HEK293 (cell line): Measurements from ENCODE around the gene KLHL20.

Source experiments
- GLI2 ChIP-seq: fragments of 450-650 bp; formaldehyde crosslinking; IDR thresholded peaks from 2 replicates; pipeline ENCODE4; 2017; ENCODE audit warnings: missing biosample characterization, missing genetic modification characterization, low read depth, borderline replicate concordance
- IKZF3 ChIP-seq: fragments of 450-650 bp; IDR thresholded peaks from 2 replicates; pipeline ENCODE4 v1.5.0; 2018; ENCODE audit warnings: missing biosample characterization, mild to moderate bottlenecking, missing genetic modification characterization, moderate library complexity
- KLF1 ChIP-seq: fragments of 450-650 bp; formaldehyde crosslinking; IDR thresholded peaks from 2 replicates; pipeline ENCODE4 v1.5.1; 2016; ENCODE audit warnings: missing biosample characterization, missing genetic modification characterization
- KLF16 ChIP-seq: fragments of 450-650 bp; formaldehyde crosslinking; IDR thresholded peaks from 2 replicates; pipeline ENCODE4 v1.5.1; 2017; ENCODE audit warnings: missing biosample characterization, missing genetic modification characterization
- MEIS1 ChIP-seq: sonication (generic); formaldehyde crosslinking; IDR thresholded peaks from 2 replicates; pipeline ENCODE4 v1.8.1; 2022; ENCODE audit warnings: missing genetic modification reagents, mild to moderate bottlenecking, borderline replicate concordance
- MYNN ChIP-seq: fragments of 450-650 bp; formaldehyde crosslinking; IDR thresholded peaks from 2 replicates; pipeline ENCODE4 v1.5.1; 2016; ENCODE audit warnings: missing biosample characterization, missing genetic modification characterization, borderline replicate concordance
- PRDM1 ChIP-seq: fragments of 450-650 bp; formaldehyde crosslinking; IDR thresholded peaks from 2 replicates; pipeline ENCODE4; 2016; ENCODE audit warnings: missing biosample characterization, missing genetic modification characterization
- PRDM10 ChIP-seq: fragments of 450-650 bp; formaldehyde crosslinking; IDR thresholded peaks from 2 replicates; pipeline ENCODE4 v1.5.1; 2016; ENCODE audit warnings: missing biosample characterization, missing genetic modification characterization
- SALL2 ChIP-seq: fragments of 450-650 bp; formaldehyde crosslinking; IDR thresholded peaks from 2 replicates; pipeline ENCODE4 v1.5.0; 2017; ENCODE audit warnings: missing biosample characterization, mild to moderate bottlenecking, missing genetic modification characterization, borderline replicate concordance
- ZBTB20 ChIP-seq: fragments of 450-650 bp; formaldehyde crosslinking; IDR thresholded peaks from 2 replicates; pipeline ENCODE4 v1.5.1; 2016; ENCODE audit warnings: missing biosample characterization, missing genetic modification characterization
- ZBTB48 ChIP-seq: fragments of 450-650 bp; formaldehyde crosslinking; IDR thresholded peaks from 2 replicates; pipeline ENCODE4 v1.5.1; 2016; ENCODE audit warnings: missing biosample characterization, missing genetic modification characterization
- ZBTB49 ChIP-seq: fragments of 450-650 bp; formaldehyde crosslinking; IDR thresholded peaks from 2 replicates; pipeline ENCODE4 v1.5.1; 2016; ENCODE audit warnings: missing biosample characterization, missing genetic modification characterization, low read depth
- ZBTB7A ChIP-seq: fragments of 450-650 bp; formaldehyde crosslinking; IDR thresholded peaks from 2 replicates; pipeline ENCODE4 v1.5.1; 2016; ENCODE audit warnings: low read depth, missing biosample characterization, missing genetic modification characterization
- ZEB2 ChIP-seq: fragments of 450-650 bp; formaldehyde crosslinking; IDR thresholded peaks from 2 replicates; pipeline ENCODE4 v1.5.1; 2016; ENCODE audit warnings: missing biosample characterization, missing genetic modification characterization
- ZFP37 ChIP-seq: fragments of 450-650 bp; formaldehyde crosslinking; IDR thresholded peaks from 2 replicates; pipeline ENCODE4 v1.5.1; 2016; ENCODE audit warnings: missing biosample characterization, missing genetic modification characterization
- ZFP69B ChIP-seq: fragments of 450-650 bp; formaldehyde crosslinking; IDR thresholded peaks from 2 replicates; pipeline ENCODE4 v1.5.1; 2016; ENCODE audit warnings: missing biosample characterization, missing genetic modification characterization
- ZIC2 ChIP-seq: fragments of 450-650 bp; formaldehyde crosslinking; IDR thresholded peaks from 2 replicates; pipeline ENCODE4 v1.5.1; 2016; ENCODE audit warnings: missing biosample characterization, missing genetic modification characterization
- ZNF10 ChIP-seq: fragments of 450-650 bp; formaldehyde crosslinking; IDR thresholded peaks from 2 replicates; pipeline ENCODE4 v1.5.1; 2017; ENCODE audit warnings: missing biosample characterization, missing genetic modification characterization
- ZNF114 ChIP-seq: fragments of 450-650 bp; formaldehyde crosslinking; IDR thresholded peaks from 2 replicates; pipeline ENCODE4 v1.5.0; 2017; ENCODE audit warnings: missing biosample characterization, missing genetic modification characterization
- ZNF133 ChIP-seq: fragments of 450-650 bp; formaldehyde crosslinking; IDR thresholded peaks from 2 replicates; pipeline ENCODE4 v1.5.1; 2016; ENCODE audit warnings: missing biosample characterization, missing genetic modification characterization
- ZNF2 ChIP-seq: fragments of 450-650 bp; formaldehyde crosslinking; IDR thresholded peaks from 2 replicates; pipeline ENCODE4 v1.5.1; 2016; ENCODE audit warnings: missing biosample characterization, missing genetic modification characterization
- ZNF211 ChIP-seq: fragments of 450-650 bp; formaldehyde crosslinking; IDR thresholded peaks from 2 replicates; pipeline ENCODE4 v1.5.1; 2016; ENCODE audit warnings: low read depth, missing biosample characterization, missing genetic modification characterization
- ZNF223 ChIP-seq: fragments of 450-650 bp; formaldehyde crosslinking; IDR thresholded peaks from 2 replicates; pipeline ENCODE4 v1.5.1; 2016; ENCODE audit warnings: missing biosample characterization, missing genetic modification characterization
- ZNF366 ChIP-seq: fragments of 450-650 bp; formaldehyde crosslinking; conservative IDR thresholded peaks from 2 replicates; pipeline ENCODE4 v1.5.1; 2016; ENCODE audit warnings: missing biosample characterization, missing genetic modification characterization
- ZNF37A ChIP-seq: fragments of 450-650 bp; IDR thresholded peaks from 2 replicates; pipeline ENCODE4 v1.5.1; 2018; ENCODE audit warnings: missing biosample characterization, missing genetic modification characterization
- ZNF391 ChIP-seq: fragments of 450-650 bp; formaldehyde crosslinking; IDR thresholded peaks from 2 replicates; pipeline ENCODE4 v1.5.1; 2016; ENCODE audit warnings: low read depth, missing biosample characterization, missing genetic modification characterization, borderline replicate concordance
- ZNF529 ChIP-seq: fragments of 450-650 bp; formaldehyde crosslinking; IDR thresholded peaks from 2 replicates; pipeline ENCODE4 v1.5.1; 2017; ENCODE audit warnings: missing genetic modification characterization, missing biosample characterization; ENCODE audit not compliant: insufficient replicate concordance
- ZNF544 ChIP-seq: fragments of 450-650 bp; formaldehyde crosslinking; IDR thresholded peaks from 2 replicates; pipeline ENCODE4 v1.5.0; 2017; ENCODE audit warnings: missing biosample characterization, missing genetic modification characterization
- ZNF571 ChIP-seq: fragments of 450-650 bp; formaldehyde crosslinking; IDR thresholded peaks from 2 replicates; pipeline ENCODE4 v1.5.0; 2017; ENCODE audit warnings: missing biosample characterization, missing genetic modification characterization
- ZNF629 ChIP-seq: fragments of 450-650 bp; formaldehyde crosslinking; IDR thresholded peaks from 2 replicates; pipeline ENCODE4 v1.5.1; 2017; ENCODE audit warnings: missing biosample characterization, missing genetic modification characterization
- ZNF654 ChIP-seq: fragments of 450-650 bp; formaldehyde crosslinking; IDR thresholded peaks from 2 replicates; pipeline ENCODE4 v1.5.1; 2016; ENCODE audit warnings: low read depth, missing biosample characterization, missing genetic modification characterization
- ZNF768 ChIP-seq: fragments of 450-650 bp; formaldehyde crosslinking; IDR thresholded peaks from 2 replicates; pipeline ENCODE4 v1.5.1; 2018; ENCODE audit warnings: missing biosample characterization, mild to moderate bottlenecking, missing genetic modification characterization
- ZSCAN5A ChIP-seq: fragments of 450-650 bp; formaldehyde crosslinking; IDR thresholded peaks from 2 replicates; pipeline ENCODE4 v1.5.1; 2016; ENCODE audit warnings: missing biosample characterization, missing genetic modification characterization
- ZXDB ChIP-seq: fragments of 450-650 bp; formaldehyde crosslinking; IDR thresholded peaks from 2 replicates; pipeline ENCODE4 v1.5.1; 2016; ENCODE audit warnings: missing biosample characterization, missing genetic modification characterization

The KLHL20 gene

GRCh38 chr1:173714759-173715537, at the start of gene KLHL20 (continued):
- TF ChIP-seq ZEB2 (tag by site-specific recombination) (peak; percentile 67), ZNF544 (tag by site-specific recombination) (no peak), ZNF391 (tag by site-specific recombination) (peak; percentile 73; the same call in 1 of the 2 replicates), GLI2 (tag by site-specific recombination) (no peak), ZBTB7A (no peak), ZNF2 (tag by site-specific recombination) (peak; percentile 91), ZNF654 (peak; percentile 10; the same call in 1 of the 2 replicates), ZSCAN5A (peak; percentile 78), ZNF10 (tag by site-specific recombination) (peak; percentile 94), ZNF133 (no peak), ZIC2 (tag by site-specific recombination) (peak; percentile 29; the same call in 1 of the 2 replicates), PRDM10 (tag by site-specific recombination) (peak; percentile 37), ZBTB48 (tag by site-specific recombination) (0 out of 2 replicates have a peak, but pooled peaks have one; percentile 26), ZNF211 (tag by site-specific recombination) (no peak), PRDM1 (tag by site-specific recombination) (peak; percentile 37; the same call in 1 of the 2 replicates), ZNF571 (no peak), ZNF114 (tag by site-specific recombination) (no peak), ZXDB (tag by site-specific recombination) (peak; percentile 94), KLF1 (tag by site-specific recombination) (no peak), ZFP69B (peak; percentile 68; the same call in 1 of the 2 replicates), ZNF629 (peak; percentile 68), MYNN (tag by site-specific recombination) (no peak), ZFP37 (peak; percentile 98), IKZF3 (tag by site-specific recombination) (peak; percentile 23), ZNF37A (tag by site-specific recombination) (no peak), SALL2 (tag by site-specific recombination) (no peak), ZNF223 (no peak), ZNF366 (tag by site-specific recombination) (peak; percentile 90), ZBTB49 (no peak), KLF16 (tag by site-specific recombination) (peak; percentile 86; the same call in 1 of the 2 replicates), ZNF529 (tag by site-specific recombination) (no peak), ZBTB20 (tag by site-specific recombination) (peak; percentile 64; the same call in 1 of the 2 replicates), MEIS1 (CRISPR knock-in tag) (no peak), ZNF768 (tag by site-specific recombination) (no peak; the same call in 1 of the 2 replicates)
